Measurements from ENCODE around the gene CIZ1. TPM values are rescaled to one million over a fixed set of nuclear protein-coding genes. Genes with fewer than 3 reads are reported as not detected.

Gene CIZ1
- total RNA-seq, 1 donor from 2014 or later, result 140 TPM

- DNase-seq (ENCODE audit: low spot score), result no peak
- H3K4me1 Mint-ChIP-seq (ENCODE audit: low read depth), result no peaks in the 10 kb centered on the region
- no peak for TF ChIP-seq CTCF (IDR thresholded peaks at IDR 0.05)
- H3K36me3 Mint-ChIP-seq (ENCODE audit: low read depth), result peaks cover 11% of the 10 kb centered on the region
- H3K27me3 Mint-ChIP-seq (ENCODE audit: low read depth), result no peaks in the 10 kb centered on the region
- no peak overlapping the region for H3K27ac Mint-ChIP-seq (ENCODE audit: unreplicated experiment)
- H3K9me3 Mint-ChIP-seq (ENCODE audit: low read depth), result no peaks in the 10 kb centered on the region
- H3K4me3 Mint-ChIP-seq (ENCODE audit: unreplicated experiment), result no peak overlapping the region
Observed at GRCh38 chr9:128226412-128226801, 35.0 kb upstream of the CIZ1 start.

DNA sequence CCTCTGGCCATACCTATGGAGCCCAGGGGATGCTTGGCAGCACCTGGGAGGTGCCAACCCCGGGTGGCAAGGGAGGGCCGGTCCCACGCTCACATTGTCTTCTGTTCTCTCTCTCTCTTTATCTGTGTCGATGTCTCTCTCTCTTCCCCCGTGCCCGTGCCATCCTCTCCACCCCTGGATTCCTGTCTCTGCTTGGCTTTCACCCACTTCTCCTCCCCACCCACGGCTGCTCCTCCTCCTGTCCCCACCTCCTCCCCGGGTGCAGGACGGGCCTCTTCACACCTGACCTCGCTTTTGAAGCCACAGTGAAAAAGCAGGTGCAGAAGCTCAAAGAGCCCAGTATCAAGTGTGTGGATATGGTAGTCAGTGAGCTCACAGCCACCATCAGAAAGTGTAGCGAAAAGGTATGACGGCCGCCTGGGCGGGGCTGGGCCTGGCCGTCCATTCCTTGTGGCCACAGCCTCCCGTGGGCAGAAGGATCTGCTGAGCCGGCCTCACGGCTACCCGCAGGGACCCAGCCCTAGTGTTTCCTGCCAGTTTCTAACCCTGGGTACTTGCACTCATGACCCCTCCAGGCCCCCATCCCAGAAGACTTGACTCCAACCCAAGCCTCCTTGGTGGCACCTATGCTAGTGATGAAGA is 34.5 kb upstream of the CIZ1 start:
- Mint-ChIP-seq H3K9me3 (ENCODE audit: low read depth) (no peaks in the 10 kb centered on the region), H3K27me3 (ENCODE audit: low read depth) (no peaks in the 10 kb centered on the region), H3K36me3 (ENCODE audit: low read depth) (peaks cover 12% of the 10 kb centered on the region), H3K27ac (ENCODE audit: unreplicated experiment) (no peak overlapping the region), H3K4me1 (ENCODE audit: low read depth) (no peaks in the 10 kb centered on the region), H3K4me3 (ENCODE audit: unreplicated experiment) (no peak overlapping the region)
- DNase-seq (ENCODE audit: low spot score), result no peak
- TF ChIP-seq CTCF (IDR thresholded peaks at IDR 0.05), result no peak

DNA sequence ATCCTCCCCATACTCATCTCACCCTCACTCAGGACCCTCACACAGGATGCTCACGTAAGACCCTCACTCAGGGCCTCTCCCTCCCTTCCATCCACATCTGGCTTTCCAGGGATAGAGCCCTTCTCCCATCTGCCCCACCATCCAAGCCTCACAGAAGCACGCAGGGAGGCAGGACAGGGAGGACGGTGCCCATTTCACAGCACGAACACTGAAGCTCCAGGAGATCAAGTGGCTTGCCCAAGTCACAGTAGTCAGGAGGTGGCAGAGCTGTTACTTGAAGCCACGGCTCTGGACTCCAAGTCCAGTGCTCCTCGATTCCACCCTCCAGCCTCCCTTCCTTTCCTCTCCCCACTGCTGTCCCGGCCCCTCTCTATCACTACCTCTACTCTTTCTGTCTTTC is 33.5 kb upstream of the CIZ1 start:
- no peak for TF ChIP-seq CTCF (IDR thresholded peaks at IDR 0.05)
- H3K27me3 Mint-ChIP-seq (ENCODE audit: low read depth), result no peaks in the 10 kb centered on the region
- no peak overlapping the region for H3K4me3 Mint-ChIP-seq (ENCODE audit: unreplicated experiment)
- no peak overlapping the region for H3K27ac Mint-ChIP-seq (ENCODE audit: unreplicated experiment)
- no peaks in the 10 kb centered on the region for H3K9me3 Mint-ChIP-seq (ENCODE audit: low read depth)
- peaks cover 15% of the 10 kb centered on the region for H3K36me3 Mint-ChIP-seq (ENCODE audit: low read depth)
- no peak for DNase-seq (ENCODE audit: low spot score)
- no peaks in the 10 kb centered on the region for H3K4me1 Mint-ChIP-seq (ENCODE audit: low read depth)

DNA sequence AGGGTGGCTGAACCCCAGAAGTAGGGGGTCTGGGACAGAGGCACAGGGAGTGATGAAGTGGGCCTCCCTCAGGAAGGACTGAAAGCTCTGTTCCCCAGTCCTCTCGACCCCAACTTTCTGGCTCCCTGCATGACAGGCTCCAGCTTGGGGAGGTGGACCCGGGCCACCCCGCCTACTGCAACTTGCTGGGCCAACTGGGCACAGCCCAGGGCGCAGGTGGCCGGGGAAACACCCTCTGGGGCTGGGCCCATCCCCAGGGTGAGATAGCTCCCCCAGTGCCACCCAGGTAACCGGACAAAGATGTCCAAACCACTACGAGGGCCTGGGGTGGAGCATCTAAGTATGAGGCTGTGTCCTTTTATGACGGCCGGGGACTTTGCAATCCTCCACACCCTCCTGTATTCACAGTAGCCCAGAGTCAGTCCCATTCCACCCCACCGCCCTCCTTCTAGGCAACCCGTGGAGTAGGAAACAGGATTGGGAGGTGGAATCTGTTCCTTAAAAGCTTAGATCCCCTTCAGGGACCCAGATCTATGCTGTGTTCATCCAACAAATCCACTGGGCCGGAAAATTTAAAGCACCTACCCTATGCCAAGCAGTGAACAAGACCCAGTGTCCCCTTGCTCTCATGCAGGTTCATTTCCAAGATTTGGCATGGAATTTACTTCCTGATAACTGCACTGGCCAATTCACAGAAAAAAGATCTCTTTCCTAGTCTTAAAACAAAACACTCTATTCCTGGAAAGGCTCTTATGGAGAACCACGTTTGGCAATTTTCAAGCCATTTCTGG is 31.7 kb upstream of the CIZ1 start:
- no peak overlapping the region for H3K27ac Mint-ChIP-seq (ENCODE audit: unreplicated experiment)
- H3K27me3 Mint-ChIP-seq (ENCODE audit: low read depth), result no peaks in the 10 kb centered on the region
- TF ChIP-seq CTCF (IDR thresholded peaks at IDR 0.05), result no peak
- peaks cover 7% of the 10 kb centered on the region for H3K4me1 Mint-ChIP-seq (ENCODE audit: low read depth)
- H3K36me3 Mint-ChIP-seq (ENCODE audit: low read depth), result peaks cover 27% of the 10 kb centered on the region
- no peak for DNase-seq (ENCODE audit: low spot score)
- H3K4me3 Mint-ChIP-seq (ENCODE audit: unreplicated experiment), result no peak overlapping the region
- H3K9me3 Mint-ChIP-seq (ENCODE audit: low read depth), result no peaks in the 10 kb centered on the region

- Mint-ChIP-seq H3K36me3 (ENCODE audit: low read depth) (peaks cover 25% of the 10 kb centered on the region), H3K27me3 (ENCODE audit: low read depth) (no peaks in the 10 kb centered on the region), H3K4me1 (ENCODE audit: low read depth) (peaks cover 15% of the 10 kb centered on the region), H3K4me3 (ENCODE audit: unreplicated experiment) (no peak overlapping the region), H3K9me3 (ENCODE audit: low read depth) (no peaks in the 10 kb centered on the region), H3K27ac (ENCODE audit: unreplicated experiment) (no peak overlapping the region)
- no peak for TF ChIP-seq CTCF (IDR thresholded peaks at IDR 0.05)
- no peak for DNase-seq (ENCODE audit: low spot score)
Observed at GRCh38 chr9:128222026-128222425, 30.7 kb upstream of the CIZ1 start.

Data from chondrocyte (in vitro differentiated cells).